ENCODE data around the gene CDK18.

Gene CDK18

DNA sequence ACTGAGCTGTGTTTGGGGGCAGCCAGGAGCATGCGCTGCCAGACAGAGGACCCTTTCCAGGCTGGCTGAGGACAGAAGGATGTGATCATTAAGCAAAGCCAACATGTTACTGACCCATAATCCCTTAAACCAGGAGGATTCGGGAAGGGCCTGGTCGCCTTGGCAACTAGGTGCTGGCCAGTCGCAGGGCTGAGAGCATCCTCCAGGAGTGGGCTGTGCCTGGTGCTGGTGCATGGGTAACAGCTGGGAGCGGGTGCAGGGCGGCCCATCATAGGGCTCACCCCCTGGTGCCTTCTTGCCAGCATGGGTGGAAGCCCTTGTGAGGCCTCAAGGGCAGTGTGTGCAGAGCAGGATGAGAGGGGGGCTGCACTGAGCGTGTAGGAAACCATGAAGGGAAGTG lies 17.2 kb downstream of the CDK18 start:
- Histone ChIP-seq H3K4me1 (peaks cover 0 to 18% (median 11%) of the 10 kb centered on the region in 10 experiments; a peak in 14 of 20 replicates), H3K4me3 (no peak overlapping the region), H4K20me1 (peaks cover 0 to 68% (median 33%) of the 10 kb centered on the region in 11 experiments; a peak in 16 of 22 replicates), H3K9ac (no peak overlapping the region), H3K9me3 (replicated peaks in 1 of 11) (no peaks in the 10 kb centered on the region), H3K27ac (no peak overlapping the region), H3K4me2 (peak overlapping the region in 5 of 11 experiments; percentile 1 to 35 (median 25); a peak in 4 of 22 replicates), H3K27me3 (no peaks in the 10 kb centered on the region), H3K36me3 (peaks cover 0 to 11% (median 0%) of the 10 kb centered on the region in 11 experiments; a peak in 5 of 22 replicates)
- TF ChIP-seq Cebpa-rat (IDR thresholded peaks at IDR 0.05) = no peak

DNA sequence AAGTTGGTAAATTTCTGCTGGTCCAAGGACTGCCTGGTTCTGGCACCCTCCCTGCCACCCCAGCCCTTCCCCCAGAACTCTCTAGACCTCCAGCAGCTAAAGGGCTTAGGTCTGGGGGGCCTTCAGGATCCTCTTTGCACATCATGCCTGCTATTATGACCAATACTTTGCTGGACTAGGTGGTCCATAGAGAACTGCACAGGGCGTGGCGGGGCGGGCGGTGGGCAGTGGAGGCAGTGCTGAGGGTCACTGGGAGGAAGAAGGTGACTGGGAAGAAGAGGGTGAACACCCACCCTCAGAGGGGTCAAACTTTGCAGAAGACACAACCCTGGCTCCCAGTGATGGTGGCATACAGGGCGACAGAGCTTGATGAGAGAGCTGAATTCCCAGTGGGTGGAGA lies 18.2 kb downstream of the CDK18 start:
- Histone ChIP-seq H3K4me1 (peaks cover 0 to 18% (median 11%) of the 10 kb centered on the region in 10 experiments; a peak in 14 of 20 replicates), H4K20me1 (peaks cover 0 to 65% (median 28%) of the 10 kb centered on the region in 11 experiments; a peak in 16 of 22 replicates), H3K27ac (no peak overlapping the region), H3K27me3 (no peaks in the 10 kb centered on the region), H3K9ac (no peak overlapping the region), H3K36me3 (peaks cover 0 to 11% (median 0%) of the 10 kb centered on the region in 11 experiments; a peak in 5 of 22 replicates), H3K4me2 (no peak overlapping the region), H3K9me3 (replicated peaks in 1 of 11) (no peaks in the 10 kb centered on the region), H3K4me3 (no peak overlapping the region)
- TF ChIP-seq Cebpa-rat (IDR thresholded peaks at IDR 0.05) = no peak

DNA sequence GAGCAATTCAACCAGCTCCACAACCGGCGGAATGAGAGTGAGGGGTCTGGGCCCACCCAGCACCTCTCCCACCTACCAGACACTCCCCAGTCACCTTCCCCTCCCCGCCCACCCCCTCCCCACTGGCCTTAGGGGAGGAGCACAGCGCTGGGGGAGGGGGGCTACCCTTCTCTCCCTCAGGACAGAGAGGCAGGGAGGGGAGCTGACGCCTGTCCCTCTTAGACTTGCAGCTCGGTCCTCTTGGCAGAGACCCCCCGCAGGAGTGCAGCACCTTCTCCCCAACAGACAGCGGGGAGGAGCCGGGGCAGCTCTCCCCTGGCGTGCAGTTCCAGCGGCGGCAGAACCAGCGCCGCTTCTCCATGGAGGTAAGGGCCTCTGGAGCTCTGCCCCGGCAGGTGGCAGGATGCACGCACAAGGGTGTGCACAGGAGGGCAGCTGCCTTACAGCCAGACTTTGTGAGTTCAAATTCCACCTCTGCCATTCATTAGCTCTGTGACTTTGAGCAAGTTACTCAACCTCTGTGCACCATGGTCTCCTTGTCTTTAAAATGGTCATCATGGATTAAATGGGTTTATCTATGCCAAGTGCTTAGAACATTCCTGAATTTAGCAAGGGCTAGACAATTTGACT lies 18.9 kb downstream of the CDK18 start:
- no peak for TF ChIP-seq Cebpa-rat (IDR thresholded peaks at IDR 0.05)
- Histone ChIP-seq H3K4me1 (peaks cover 0 to 24% (median 12%) of the 10 kb centered on the region in 10 experiments; a peak in 14 of 20 replicates), H4K20me1 (peaks cover 0 to 58% (median 23%) of the 10 kb centered on the region in 11 experiments; a peak in 16 of 22 replicates), H3K9me3 (replicated peaks in 1 of 11) (no peaks in the 10 kb centered on the region), H3K36me3 (peaks cover 0 to 11% (median 0%) of the 10 kb centered on the region in 11 experiments; a peak in 5 of 22 replicates), H3K27ac (no peak overlapping the region), H3K27me3 (no peaks in the 10 kb centered on the region), H3K4me3 (no peak overlapping the region), H3K4me2 (no peak overlapping the region), H3K9ac (no peak overlapping the region)

DNA sequence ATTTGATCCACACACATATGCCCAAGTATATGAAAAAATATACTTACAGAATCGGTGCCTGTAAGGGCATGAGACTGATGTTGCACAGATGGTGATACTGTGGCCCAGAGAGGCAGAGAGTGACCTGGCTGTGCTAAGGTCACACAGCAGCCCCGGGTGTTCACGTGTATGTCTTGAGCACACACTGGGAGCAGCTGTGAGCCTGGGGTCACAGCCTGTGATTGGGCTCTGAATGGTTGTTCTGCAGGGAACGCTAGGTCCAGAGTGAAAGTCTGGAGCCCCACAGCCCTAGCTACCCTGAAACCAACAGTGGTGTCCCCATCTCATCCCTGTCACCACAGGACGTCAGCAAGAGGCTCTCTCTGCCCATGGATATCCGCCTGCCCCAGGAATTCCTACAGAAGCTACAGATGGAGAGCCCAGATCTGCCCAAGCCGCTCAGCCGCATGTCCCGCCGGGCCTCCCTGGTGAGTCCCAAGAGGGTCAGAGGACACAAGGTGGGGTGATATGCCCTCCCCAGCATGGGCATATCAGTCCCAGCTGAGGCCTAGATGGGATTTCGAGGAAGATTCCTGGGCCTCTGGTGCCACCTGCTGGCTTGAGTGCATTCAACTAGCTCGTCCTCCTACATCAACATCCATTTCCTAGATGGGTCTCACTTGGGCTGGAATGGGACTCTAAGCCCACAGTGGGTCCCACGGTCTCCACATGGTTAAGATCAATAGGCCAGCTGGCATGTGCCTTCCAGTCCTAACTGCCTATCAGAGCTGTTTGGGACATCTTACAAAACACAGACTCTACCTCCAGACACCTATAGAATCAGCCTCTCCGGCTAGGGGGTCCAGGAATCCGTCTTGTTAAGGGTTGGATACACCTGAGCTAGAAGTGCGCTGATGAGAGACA lies 19.7 kb downstream of the CDK18 start:
- Histone ChIP-seq H3K9ac (no peak overlapping the region), H4K20me1 (peaks cover 0 to 50% (median 22%) of the 10 kb centered on the region in 11 experiments; a peak in 15 of 22 replicates), H3K9me3 (replicated peaks in 1 of 11) (no peaks in the 10 kb centered on the region), H3K27me3 (peaks cover 0 to under 1% (median 0%) of the 10 kb centered on the region in 11 experiments; a peak in 1 of 22 replicates), H3K4me3 (no peak overlapping the region), H3K27ac (no peak overlapping the region), H3K36me3 (peaks cover 0 to 11% (median 0%) of the 10 kb centered on the region in 11 experiments; a peak in 5 of 22 replicates), H3K4me2 (peak overlapping the region in 2 of 11 experiments; percentile 14 to 42; a peak in 2 of 22 replicates), H3K4me1 (peaks cover 0 to 32% (median 14%) of the 10 kb centered on the region in 10 experiments; a peak in 15 of 20 replicates)
- no peak for TF ChIP-seq Cebpa-rat (IDR thresholded peaks at IDR 0.05)

DNA sequence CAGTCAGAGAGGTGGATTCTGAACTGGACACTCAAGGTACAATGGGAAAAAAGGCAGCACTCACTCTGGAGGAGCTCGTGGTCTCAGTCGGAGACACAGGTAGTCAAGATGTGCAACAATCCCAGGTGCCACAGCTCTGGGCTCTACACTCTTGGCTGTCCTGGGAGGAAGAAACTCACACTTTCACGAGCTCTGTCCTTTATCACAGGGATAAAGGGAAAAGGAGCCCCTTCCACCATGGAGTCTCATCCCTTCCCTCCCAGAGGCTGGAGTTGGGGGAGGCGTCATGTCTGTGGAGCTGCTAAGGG lies 20.3 kb downstream of the CDK18 start:
- H3K36me3 ChIP-seq = peaks cover 0 to 13% (median 0%) of the 10 kb centered on the region in 11 experiments; a peak in 5 of 22 replicates
- H3K4me2 ChIP-seq = no peak overlapping the region
- no peak overlapping the region for H3K4me3 ChIP-seq
- H3K9ac ChIP-seq = no peak overlapping the region
- no peak overlapping the region for H3K27ac ChIP-seq
- peaks cover 0 to 4% (median 0%) of the 10 kb centered on the region in 11 experiments; a peak in 1 of 22 replicates for H3K27me3 ChIP-seq
- H4K20me1 ChIP-seq = peaks cover 0 to 44% (median 17%) of the 10 kb centered on the region in 11 experiments; a peak in 13 of 22 replicates
- no peaks in the 10 kb centered on the region for H3K9me3 ChIP-seq (replicated peaks in 1 of 11)
- H3K4me1 ChIP-seq = peaks cover 0 to 35% (median 14%) of the 10 kb centered on the region in 10 experiments; a peak in 15 of 20 replicates
- TF ChIP-seq Cebpa-rat (IDR thresholded peaks at IDR 0.05) = no peak

DNA sequence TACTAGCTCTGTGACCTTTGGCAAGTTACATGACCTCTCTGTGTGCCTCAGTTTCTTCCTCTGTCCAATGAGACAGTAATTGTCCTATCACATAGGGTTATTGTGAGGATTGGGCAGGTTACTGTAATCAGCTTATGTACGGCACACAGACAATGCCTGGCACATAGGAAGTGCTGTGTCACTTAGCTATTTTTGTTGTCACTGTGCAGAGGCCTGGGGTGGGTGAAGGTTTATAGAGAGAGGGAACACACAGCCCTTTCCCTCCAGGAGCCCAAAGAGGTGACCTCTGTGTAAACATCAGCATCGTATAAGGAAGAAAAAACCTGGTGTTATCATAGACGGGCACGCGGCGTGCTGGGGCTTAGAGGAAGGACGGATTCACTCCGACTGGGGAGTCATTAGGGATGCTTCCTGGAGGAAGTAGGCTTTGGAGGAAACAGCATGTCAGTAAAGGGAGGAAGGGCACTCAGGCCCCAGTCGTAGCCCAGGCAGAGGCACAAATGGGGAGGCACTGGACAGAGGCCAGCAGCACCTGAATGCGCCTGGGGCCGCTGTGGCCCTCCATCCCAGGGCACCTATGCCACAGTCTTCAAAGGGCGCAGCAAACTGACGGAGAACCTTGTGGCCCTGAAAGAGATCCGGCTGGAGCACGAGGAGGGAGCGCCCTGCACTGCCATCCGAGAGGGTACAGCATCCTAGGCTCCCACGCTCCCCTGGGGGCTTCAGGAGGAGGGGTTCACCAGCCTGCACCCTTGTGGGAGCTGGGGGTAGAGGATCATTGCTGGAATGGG lies 21.2 kb downstream of the CDK18 start:
- H3K27me3 ChIP-seq = peaks cover 0 to 4% (median 0%) of the 10 kb centered on the region in 11 experiments; a peak in 1 of 22 replicates
- no peak for TF ChIP-seq Cebpa-rat (IDR thresholded peaks at IDR 0.05)
- peaks cover 0 to 40% (median 15%) of the 10 kb centered on the region in 11 experiments; a peak in 13 of 22 replicates for H4K20me1 ChIP-seq
- H3K9ac ChIP-seq = no peak overlapping the region
- H3K9me3 ChIP-seq (replicated peaks in 1 of 11) = no peaks in the 10 kb centered on the region
- no peak overlapping the region for H3K4me3 ChIP-seq
- peaks cover 0 to 35% (median 14%) of the 10 kb centered on the region in 10 experiments; a peak in 13 of 20 replicates for H3K4me1 ChIP-seq
- H3K4me2 ChIP-seq = no peak overlapping the region
- H3K36me3 ChIP-seq = peaks cover 0 to 20% (median 4%) of the 10 kb centered on the region in 11 experiments; a peak in 5 of 22 replicates
- H3K27ac ChIP-seq = no peak overlapping the region

DNA sequence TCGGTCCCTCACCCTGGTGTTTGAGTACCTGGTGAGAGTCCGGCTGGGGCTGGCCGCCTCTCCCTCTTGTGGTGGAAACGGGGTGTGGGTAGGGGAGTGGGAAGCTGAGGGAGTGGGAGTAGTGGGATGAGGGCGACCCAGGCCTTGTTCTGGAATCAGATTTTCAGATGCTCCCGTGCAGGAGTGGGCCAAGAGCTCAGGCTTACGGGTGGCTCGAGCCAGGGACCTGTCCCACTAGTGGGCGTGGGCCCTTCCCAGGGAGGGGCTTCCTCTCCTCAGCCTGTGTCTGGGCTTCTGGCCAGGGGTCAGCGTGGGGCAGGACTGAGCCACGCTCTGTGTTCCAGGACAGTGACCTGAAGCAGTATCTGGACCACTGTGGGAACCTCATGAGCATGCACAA lies 22.0 kb downstream of the CDK18 start:
- Histone ChIP-seq H3K4me2 (no peak overlapping the region), H3K27ac (no peak overlapping the region), H3K4me1 (peaks cover 0 to 34% (median 14%) of the 10 kb centered on the region in 10 experiments; a peak in 13 of 20 replicates), H3K27me3 (peaks cover 0 to 4% (median 0%) of the 10 kb centered on the region in 11 experiments; a peak in 1 of 22 replicates), H3K4me3 (no peak overlapping the region), H3K9me3 (replicated peaks in 1 of 11) (no peaks in the 10 kb centered on the region), H3K9ac (no peak overlapping the region), H3K36me3 (peaks cover 0 to 26% (median 8%) of the 10 kb centered on the region in 11 experiments; a peak in 7 of 22 replicates), H4K20me1 (peaks cover 0 to 38% (median 10%) of the 10 kb centered on the region in 11 experiments; a peak in 13 of 22 replicates)
- TF ChIP-seq Cebpa-rat (IDR thresholded peaks at IDR 0.05) = no peak

DNA sequence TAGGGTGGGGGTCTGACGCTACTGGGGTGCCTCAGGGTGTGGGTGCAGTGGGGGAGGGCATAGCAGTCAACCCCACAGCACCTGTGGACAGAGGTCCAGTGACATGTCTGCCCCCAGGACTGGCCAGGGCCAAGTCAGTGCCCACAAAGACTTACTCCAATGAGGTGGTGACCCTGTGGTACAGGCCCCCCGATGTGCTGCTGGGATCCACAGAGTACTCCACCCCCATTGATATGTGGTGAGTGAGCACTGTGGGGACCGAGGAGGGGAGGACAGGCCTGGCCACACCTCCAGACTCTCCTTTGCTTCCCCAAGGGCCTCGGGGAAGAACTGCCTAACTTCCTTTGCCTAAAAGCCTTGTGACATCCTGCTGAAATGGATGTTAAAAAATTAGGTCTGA lies 23.5 kb downstream of the CDK18 start:
- Histone ChIP-seq H3K9ac (0 out of 22 replicates have a peak overlapping the region, but pooled peaks of 1 of the 11 experiments have one; percentile 23), H4K20me1 (peaks cover 0 to 25% (median 0%) of the 10 kb centered on the region in 11 experiments; a peak in 9 of 22 replicates), H3K4me2 (0 out of 22 replicates have a peak overlapping the region, but pooled peaks of 1 of the 11 experiments have one; percentile 1), H3K4me1 (peaks cover 0 to 24% (median 7%) of the 10 kb centered on the region in 10 experiments; a peak in 9 of 20 replicates), H3K9me3 (replicated peaks in 1 of 11) (no peaks in the 10 kb centered on the region), H3K27ac (no peak overlapping the region), H3K36me3 (peaks cover 0 to 34% (median 8%) of the 10 kb centered on the region in 11 experiments; a peak in 7 of 22 replicates), H3K27me3 (peaks cover 0 to 4% (median 0%) of the 10 kb centered on the region in 11 experiments; a peak in 1 of 22 replicates), H3K4me3 (no peak overlapping the region)
- no peak for TF ChIP-seq Cebpa-rat (IDR thresholded peaks at IDR 0.05)
